Colonic mucosa (tissue), 4 donors: ENCODE measurements around the gene MCHR1. TPM values are rescaled to one million over a fixed set of nuclear protein-coding genes. Genes with fewer than 3 reads are reported as not detected.

Source experiments
- DNase-seq: peaks from one replicate; pipeline ENCODE4 v3.0.0-alpha.2; 2020
- H3K27ac ChIP-seq: fragments of 200-600 bp; one replicate; pipeline ENCODE4 v1.8.0; 2021
- H3K27me3 ChIP-seq: fragments of 200-600 bp; one replicate; pipeline ENCODE4 v1.8.0; 2021
- H3K36me3 ChIP-seq: fragments of 200-600 bp; one replicate; pipeline ENCODE4 v1.8.0; 2021
- H3K4me1 ChIP-seq: fragments of 200-600 bp; one replicate; pipeline ENCODE4 v1.8.0; 2021; ENCODE audit warnings: mild to moderate bottlenecking
- H3K4me3 ChIP-seq: fragments of 200-600 bp; one replicate; pipeline ENCODE4 v1.8.0; 2021
- H3K9ac ChIP-seq, 2 donors: one replicate each; pipeline ENCODE4 v1.7.0; 2013; ENCODE audit warnings: control low read depth in 2 of 2, low read depth in 2 of 2, low read length in 2 of 2
- H3K9me3 ChIP-seq: fragments of 200-600 bp; one replicate; pipeline ENCODE4 v1.8.0; 2021
- intact Hi-C: fragments of 100-400 bp; cut with DNase I; formaldehyde crosslinking; loops from one replicate; pipeline ENCODE4 v1.14.1; 2022
- total RNA-seq, 2 donors: library from RNA; stranded (reverse); fragmentation: NEBNext Ultra II Directional in 1 of 2; extraction: Animal tissue kit (Norgen Biotek cat#: 25700) in 1 of 2; gene quantifications; one replicate each; pipeline ENCODE4 v1.2.1, GENCODE V29; 2021
- TF ChIP-seq, protein P1 (sequence below): fragments of 200-600 bp; IDR thresholded peaks from one replicate; pipeline ENCODE4 v1.8.0; 2022; ENCODE audit warnings: antibody characterized with exemption, mild to moderate bottlenecking
- donor health status: healthy.
- donor health status: DM: no; HTN: no; CAD: no.
- donor health status: DM: no; HTN: no; CAD: no.

The MCHR1 gene
- total RNA-seq, 2 donors from 2014 or later = 0.16 TPM; not detected in 1

DNA sequence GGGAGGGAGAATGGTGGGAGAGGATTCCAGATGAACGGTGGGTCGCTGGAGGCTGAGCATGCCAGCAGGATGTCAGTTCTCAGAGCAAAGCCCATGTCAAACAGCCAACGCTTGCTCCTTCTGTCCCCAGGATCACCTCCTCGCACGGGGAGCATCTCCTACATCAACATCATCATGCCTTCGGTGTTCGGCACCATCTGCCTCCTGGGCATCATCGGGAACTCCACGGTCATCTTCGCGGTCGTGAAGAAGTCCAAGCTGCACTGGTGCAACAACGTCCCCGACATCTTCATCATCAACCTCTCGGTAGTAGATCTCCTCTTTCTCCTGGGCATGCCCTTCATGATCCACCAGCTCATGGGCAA, 1.5 kb downstream of the MCHR1 start:
- H3K9me3 ChIP-seq = no peaks in the 10 kb centered on the region
- no peak for DNase-seq
- no peaks in the 10 kb centered on the region for H3K4me1 ChIP-seq
- H3K9ac ChIP-seq = no peak overlapping the region
- intact Hi-C loops = loop anchor here (10.0 kb wide), 1 partner anchor 214 kb away; no protein-coding TSS in a partner anchor
- H3K36me3 ChIP-seq = no peaks in the 10 kb centered on the region
- TF ChIP-seq, protein P1, sequence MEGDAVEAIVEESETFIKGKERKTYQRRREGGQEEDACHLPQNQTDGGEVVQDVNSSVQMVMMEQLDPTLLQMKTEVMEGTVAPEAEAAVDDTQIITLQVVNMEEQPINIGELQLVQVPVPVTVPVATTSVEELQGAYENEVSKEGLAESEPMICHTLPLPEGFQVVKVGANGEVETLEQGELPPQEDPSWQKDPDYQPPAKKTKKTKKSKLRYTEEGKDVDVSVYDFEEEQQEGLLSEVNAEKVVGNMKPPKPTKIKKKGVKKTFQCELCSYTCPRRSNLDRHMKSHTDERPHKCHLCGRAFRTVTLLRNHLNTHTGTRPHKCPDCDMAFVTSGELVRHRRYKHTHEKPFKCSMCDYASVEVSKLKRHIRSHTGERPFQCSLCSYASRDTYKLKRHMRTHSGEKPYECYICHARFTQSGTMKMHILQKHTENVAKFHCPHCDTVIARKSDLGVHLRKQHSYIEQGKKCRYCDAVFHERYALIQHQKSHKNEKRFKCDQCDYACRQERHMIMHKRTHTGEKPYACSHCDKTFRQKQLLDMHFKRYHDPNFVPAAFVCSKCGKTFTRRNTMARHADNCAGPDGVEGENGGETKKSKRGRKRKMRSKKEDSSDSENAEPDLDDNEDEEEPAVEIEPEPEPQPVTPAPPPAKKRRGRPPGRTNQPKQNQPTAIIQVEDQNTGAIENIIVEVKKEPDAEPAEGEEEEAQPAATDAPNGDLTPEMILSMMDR = no peak
- H3K4me3 ChIP-seq = no peak overlapping the region
- no peak overlapping the region for H3K27ac ChIP-seq
- H3K27me3 ChIP-seq = no peaks in the 10 kb centered on the region

DNA sequence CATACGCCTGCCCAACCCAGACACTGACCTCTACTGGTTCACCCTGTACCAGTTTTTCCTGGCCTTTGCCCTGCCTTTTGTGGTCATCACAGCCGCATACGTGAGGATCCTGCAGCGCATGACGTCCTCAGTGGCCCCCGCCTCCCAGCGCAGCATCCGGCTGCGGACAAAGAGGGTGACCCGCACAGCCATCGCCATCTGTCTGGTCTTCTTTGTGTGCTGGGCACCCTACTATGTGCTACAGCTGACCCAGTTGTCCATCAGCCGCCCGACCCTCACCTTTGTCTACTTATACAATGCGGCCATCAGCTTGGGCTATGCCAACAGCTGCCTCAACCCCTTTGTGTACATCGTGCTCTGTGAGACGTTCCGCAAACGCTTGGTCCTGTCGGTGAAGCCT, 2.2 kb downstream of the MCHR1 start:
- no peak overlapping the region for H3K9ac ChIP-seq
- no peaks in the 10 kb centered on the region for H3K4me1 ChIP-seq
- TF ChIP-seq, protein P1 = no peak
- H3K27me3 ChIP-seq = no peaks in the 10 kb centered on the region
- no peak for DNase-seq
- no peaks in the 10 kb centered on the region for H3K36me3 ChIP-seq
- H3K27ac ChIP-seq = no peak overlapping the region
- no peaks in the 10 kb centered on the region for H3K9me3 ChIP-seq
- no peak overlapping the region for H3K4me3 ChIP-seq
- intact Hi-C loops = loop anchor here (10.0 kb wide), 1 partner anchor 213 kb away; no protein-coding TSS in a partner anchor

DNA sequence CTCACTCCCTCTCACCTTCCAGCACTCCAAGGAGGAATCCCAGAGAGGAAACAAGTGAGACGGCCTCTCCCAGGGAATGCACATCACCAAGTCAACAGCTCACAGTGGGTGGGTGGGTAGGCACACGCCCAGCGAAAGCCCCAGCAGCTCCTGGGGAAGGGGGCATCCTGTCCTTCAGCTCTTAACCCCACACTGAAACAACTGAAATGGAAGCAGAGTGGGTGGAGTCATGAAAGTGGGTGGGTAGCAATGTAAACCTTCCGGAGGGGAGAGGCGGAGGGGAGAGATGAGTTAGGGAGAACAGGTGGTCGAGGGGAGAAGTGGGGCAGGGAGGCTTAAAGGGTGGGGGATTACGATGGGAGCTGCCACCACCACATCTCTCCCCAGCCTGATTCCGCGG, 5.4 kb downstream of the MCHR1 start:
- no peaks in the 10 kb centered on the region for H3K27me3 ChIP-seq
- no peak overlapping the region for H3K27ac ChIP-seq
- no peak overlapping the region for H3K9ac ChIP-seq
- H3K4me3 ChIP-seq = no peak overlapping the region
- no peaks in the 10 kb centered on the region for H3K36me3 ChIP-seq
- H3K4me1 ChIP-seq = no peaks in the 10 kb centered on the region
- DNase-seq = no peak
- H3K9me3 ChIP-seq = no peaks in the 10 kb centered on the region
- TF ChIP-seq, protein P1 = no peak
- intact Hi-C loops = loop anchor here (10.0 kb wide), 1 partner anchor 210 kb away; no protein-coding TSS in a partner anchor

DNA sequence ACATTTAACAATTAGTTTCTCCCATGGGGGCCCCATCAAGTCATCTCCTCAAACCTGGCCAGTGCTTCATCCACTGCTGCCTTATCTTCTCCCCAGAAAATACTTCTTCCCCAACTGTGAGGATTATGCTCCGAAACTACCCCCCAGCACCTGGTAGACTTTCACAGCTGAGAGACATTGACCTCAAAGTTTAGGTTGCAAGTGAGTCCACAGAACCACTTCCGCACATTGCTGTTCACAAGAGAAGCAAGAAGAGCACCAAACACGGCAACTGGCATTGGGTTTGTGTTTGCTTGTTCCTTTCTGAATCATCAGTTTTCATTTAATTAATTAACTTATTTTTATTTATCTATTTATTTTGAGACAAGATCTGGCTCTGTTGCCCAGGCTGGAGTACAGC, 6.1 kb downstream of the MCHR1 start:
- Histone ChIP-seq H3K9me3 (no peaks in the 10 kb centered on the region), H3K27ac (no peak overlapping the region), H3K27me3 (no peaks in the 10 kb centered on the region), H3K9ac (no peak overlapping the region), H3K4me1 (no peaks in the 10 kb centered on the region), H3K4me3 (no peak overlapping the region), H3K36me3 (no peaks in the 10 kb centered on the region)
- intact Hi-C loops = loop anchor here (10.0 kb wide), 1 partner anchor 209 kb away; no protein-coding TSS in a partner anchor
- DNase-seq = no peak
- TF ChIP-seq, protein P1 = no peak

DNA sequence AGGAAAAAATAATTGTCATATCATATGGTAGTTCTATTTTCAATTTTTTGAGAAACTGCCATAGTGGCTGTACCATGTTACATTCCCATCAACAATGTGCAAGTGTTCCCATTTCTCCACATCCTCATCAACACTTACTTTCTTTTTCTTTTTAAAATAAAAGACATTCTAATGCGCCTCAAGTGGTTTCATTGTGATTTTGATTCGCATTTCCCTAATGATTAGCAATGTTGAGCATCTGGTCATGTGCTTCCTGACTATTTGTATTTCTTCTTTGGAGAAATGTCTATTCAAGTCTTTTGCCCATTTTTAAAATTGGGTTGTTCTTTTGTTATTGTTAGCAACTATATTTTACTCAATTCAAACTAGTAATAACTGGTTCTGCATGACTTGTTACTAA, 8.4 kb downstream of the MCHR1 start:
- intact Hi-C loops = loop anchor here (10.0 kb wide), 1 partner anchor 207 kb away; no protein-coding TSS in a partner anchor
- no peak for DNase-seq

More for the DNA sequence above, 8.4 kb downstream of the MCHR1 start:
- Histone ChIP-seq H3K4me3 (no peak overlapping the region), H3K36me3 (no peaks in the 10 kb centered on the region), H3K4me1 (no peaks in the 10 kb centered on the region), H3K9ac (no peak overlapping the region), H3K27ac (no peak overlapping the region), H3K27me3 (no peaks in the 10 kb centered on the region), H3K9me3 (no peaks in the 10 kb centered on the region)
- TF ChIP-seq, protein P1 = no peak
